Measurements from ENCODE around the gene HCCS.

DNA sequence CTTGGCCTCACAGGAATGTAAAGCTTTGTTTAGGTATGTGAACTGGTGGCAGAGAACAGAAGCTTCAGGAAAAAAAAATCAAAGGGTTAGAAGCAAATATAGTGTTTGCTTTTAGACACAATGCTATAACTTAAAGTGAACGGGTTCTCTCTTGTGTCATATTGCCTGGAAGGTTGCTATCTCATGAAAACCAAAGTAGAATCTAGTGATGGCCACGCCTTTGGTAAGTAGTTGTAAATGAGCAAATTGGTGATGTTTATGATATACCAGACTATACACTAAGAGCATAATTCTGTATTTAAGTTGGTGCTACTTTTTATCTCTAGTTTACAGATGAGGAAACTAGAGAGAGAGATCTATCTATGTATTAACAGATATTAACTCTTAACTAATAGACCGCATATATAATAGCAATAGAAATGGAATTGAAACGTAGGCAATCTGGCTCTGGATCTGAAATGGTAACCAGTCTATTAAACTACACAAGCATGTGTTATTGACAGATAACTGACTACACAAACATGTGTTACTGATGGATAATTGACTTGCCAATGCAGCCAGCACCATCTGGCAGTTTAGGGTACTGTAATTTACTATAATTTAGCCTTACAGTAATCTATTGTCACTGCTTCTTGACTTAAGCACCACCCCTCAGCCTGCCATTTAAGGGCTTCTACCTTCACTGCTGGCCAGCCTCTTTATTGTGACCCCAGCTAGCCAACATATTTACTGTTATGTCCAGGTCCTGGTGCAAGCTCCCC, 40.8 kb downstream of the HCCS start:
- TF ChIP-seq, protein P1, sequence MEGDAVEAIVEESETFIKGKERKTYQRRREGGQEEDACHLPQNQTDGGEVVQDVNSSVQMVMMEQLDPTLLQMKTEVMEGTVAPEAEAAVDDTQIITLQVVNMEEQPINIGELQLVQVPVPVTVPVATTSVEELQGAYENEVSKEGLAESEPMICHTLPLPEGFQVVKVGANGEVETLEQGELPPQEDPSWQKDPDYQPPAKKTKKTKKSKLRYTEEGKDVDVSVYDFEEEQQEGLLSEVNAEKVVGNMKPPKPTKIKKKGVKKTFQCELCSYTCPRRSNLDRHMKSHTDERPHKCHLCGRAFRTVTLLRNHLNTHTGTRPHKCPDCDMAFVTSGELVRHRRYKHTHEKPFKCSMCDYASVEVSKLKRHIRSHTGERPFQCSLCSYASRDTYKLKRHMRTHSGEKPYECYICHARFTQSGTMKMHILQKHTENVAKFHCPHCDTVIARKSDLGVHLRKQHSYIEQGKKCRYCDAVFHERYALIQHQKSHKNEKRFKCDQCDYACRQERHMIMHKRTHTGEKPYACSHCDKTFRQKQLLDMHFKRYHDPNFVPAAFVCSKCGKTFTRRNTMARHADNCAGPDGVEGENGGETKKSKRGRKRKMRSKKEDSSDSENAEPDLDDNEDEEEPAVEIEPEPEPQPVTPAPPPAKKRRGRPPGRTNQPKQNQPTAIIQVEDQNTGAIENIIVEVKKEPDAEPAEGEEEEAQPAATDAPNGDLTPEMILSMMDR (IDR thresholded peaks at IDR 0.05; ENCODE audit: low read depth, low read length): no peak
- no peak for TF ChIP-seq EZH2phosphoT487 (IDR thresholded peaks at IDR 0.05; ENCODE audit: low read depth)

All from OCI-LY3 (cell line).